Thoracic aorta (tissue), 2 donors: ENCODE data around the gene KCNQ2. TPM values are rescaled to one million over a fixed set of nuclear protein-coding genes. Genes with fewer than 3 reads are reported as not detected.

ENCODE experiments used
- ATAC-seq: fragments of 150-250 bp; one replicate; pipeline ENCODE4 v1.8.0; 2017; ENCODE audit warnings: low read depth; ENCODE audit not compliant: insufficient number of reproducible peaks, low FRiP score
- DNase-seq: peaks from one replicate; pipeline ENCODE4 v3.0.0-alpha.2; 2020; ENCODE audit warnings: low spot score
- H3K27ac ChIP-seq, 2 donors: fragments of 200-600 bp; sonication (generic); 1 replicate in 1 of 2; 2 replicates in 1 of 2; pipeline ENCODE4 v1.5.1; 2016; ENCODE audit warnings: mild to moderate bottlenecking in 2 of 2, moderate library complexity in 2 of 2
- H3K27me3 ChIP-seq: fragments of 200-600 bp; sonication (generic); replicated peaks from 2 replicates; pipeline ENCODE4 v1.6.0; 2016; ENCODE audit warnings: mild to moderate bottlenecking; ENCODE audit not compliant: insufficient read depth
- H3K36me3 ChIP-seq: fragments of 200-600 bp; sonication (generic); one replicate; pipeline ENCODE4 v1.5.1; 2016
- H3K4me1 ChIP-seq, 2 donors: fragments of 200-600 bp; sonication (generic); 1 replicate in 1 of 2; 2 replicates in 1 of 2; pipeline versions ENCODE4 v1.5.1 to v1.6.0; 2016; ENCODE audit warnings: low read depth in 2 of 2, mild to moderate bottlenecking in 1 of 2; ENCODE audit not compliant: control insufficient read depth in 1 of 2
- H3K4me3 ChIP-seq: fragments of 200-600 bp; sonication (generic); 2 replicates; pipeline ENCODE4 v1.5.1; 2016; ENCODE audit warnings: mild to moderate bottlenecking
- H3K9me3 ChIP-seq: fragments of 200-600 bp; sonication (generic); 2 replicates; pipeline ENCODE4 v1.5.1; 2016
- CTCF ChIP-seq: fragments of 200-600 bp; sonication (generic); IDR thresholded peaks from one replicate; pipeline ENCODE4 v1.5.1; 2019; ENCODE audit warnings: antibody characterized with exemption
- total RNA-seq, 2 donors: library from RNA; depleted of rRNA; stranded (reverse); fragments of >200 nt; gene quantifications; one replicate each; pipeline versions ENCODE4 v1.1.0 to v1.2.3, GENCODE V29; 2016

Gene KCNQ2
- total RNA-seq, 2 donors from 2014 or later = not detected

- no peak overlapping the region for H3K4me3 ChIP-seq
- no peaks in the 10 kb centered on the region for H3K36me3 ChIP-seq
- no peaks in the 10 kb centered on the region for H3K4me1 ChIP-seq
- H3K27me3 ChIP-seq = no peaks in the 10 kb centered on the region
- DNase-seq (no peak), ATAC-seq (no peak)
- H3K9me3 ChIP-seq = no peaks in the 10 kb centered on the region
- no peak overlapping the region for H3K27ac ChIP-seq
- no peak for TF ChIP-seq CTCF
Measured at GRCh38 chr20:63433756-63434531, 38.5 kb downstream of the KCNQ2 start.

GRCh38 chr20:63433351-63433750 lies 39.1 kb downstream of the KCNQ2 start:
- no peaks in the 10 kb centered on the region for H3K9me3 ChIP-seq
- DNase-seq (no peak), ATAC-seq (no peak)
- H3K4me1 ChIP-seq = no peaks in the 10 kb centered on the region
- TF ChIP-seq CTCF = no peak
- no peaks in the 10 kb centered on the region for H3K27me3 ChIP-seq
- H3K4me3 ChIP-seq = no peak overlapping the region
- no peak overlapping the region for H3K27ac ChIP-seq
- no peaks in the 10 kb centered on the region for H3K36me3 ChIP-seq

GRCh38 chr20:63432577-63433325 lies 39.7 kb downstream of the KCNQ2 start:
- DNase-seq = no peak
- ATAC-seq = no peak
- no peaks in the 10 kb centered on the region for H3K9me3 ChIP-seq
- H3K36me3 ChIP-seq = no peaks in the 10 kb centered on the region
- TF ChIP-seq CTCF = no peak
- no peaks in the 10 kb centered on the region for H3K4me1 ChIP-seq
- no peaks in the 10 kb centered on the region for H3K27me3 ChIP-seq
- no peak overlapping the region for H3K4me3 ChIP-seq
- no peak overlapping the region for H3K27ac ChIP-seq

GRCh38 chr20:63431944-63432343 lies 40.5 kb downstream of the KCNQ2 start:
- Histone ChIP-seq H3K27ac (no peak overlapping the region), H3K4me3 (no peak overlapping the region), H3K27me3 (no peaks in the 10 kb centered on the region), H3K36me3 (no peaks in the 10 kb centered on the region), H3K4me1 (no peaks in the 10 kb centered on the region), H3K9me3 (no peaks in the 10 kb centered on the region)
- DNase-seq = no peak
- ATAC-seq = no peak
- TF ChIP-seq CTCF = no peak

- no peaks in the 10 kb centered on the region for H3K27me3 ChIP-seq
- no peak overlapping the region for H3K4me3 ChIP-seq
- H3K27ac ChIP-seq = no peak overlapping the region
- H3K4me1 ChIP-seq = no peaks in the 10 kb centered on the region
- H3K36me3 ChIP-seq = no peaks in the 10 kb centered on the region
- no peak for TF ChIP-seq CTCF
- ATAC-seq (no peak), DNase-seq (no peak)
- H3K9me3 ChIP-seq = no peaks in the 10 kb centered on the region
Measured at GRCh38 chr20:63430891-63431290, 41.6 kb downstream of the KCNQ2 start.
